ENCODE data around the gene ASCL4.

- TF ChIP-seq CTCF (conservative IDR thresholded peaks at IDR 0.05; ENCODE audit: low read length) (peak; percentile 62), EZH2phosphoT487 (IDR thresholded peaks at IDR 0.05; ENCODE audit: borderline replicate concordance) (no peak)
Observed at GRCh38 chr12:107760809-107761501, 13.5 kb upstream of the ASCL4 start, which contains the start of gene PRDM4.

Measured in Loucy (cell line).